IMR-90 (cell line): ENCODE data around the gene IL3RA. TPM values are rescaled to one million over a fixed set of nuclear protein-coding genes. Genes with fewer than 3 reads are reported as not detected.

ENCODE experiments used
- ATAC-seq: fragments of 200-7000 bp; cut with Tn5 transposase; 2 replicates; pipeline ENCODE4 v1.9.1; 2020; ENCODE audit warnings: low read depth, mild to moderate bottlenecking, moderate library complexity
- BruUV-seq: library from RNA; stranded (reverse); fragments of 400-500 nt; replicated peaks from 2 replicates; lab custom pipeline; 2021; lab: Mats Ljungman, UMichigan
- CTCF ChIA-PET: fragments of 300-600 bp; formaldehyde crosslinking; extraction: SDS; loops from one replicate; lab custom pipeline; 2021; ENCODE audit warnings: antibody characterized with exemption; lab: Yijun Ruan, JAX
- POLR2A ChIA-PET: fragments of 300-600 bp; sonication (Branson Sonifier 250); formaldehyde crosslinking; loops from one replicate; lab custom pipeline; 2022; ENCODE audit warnings: antibody characterized with exemption; ENCODE audit not compliant: unreplicated experiment; lab: Charles Lee
- DNase-seq: peaks from one replicate; pipeline ENCODE4 v3.0.0; 2013
- H2AFZ ChIP-seq: replicated peaks from 2 replicates; pipeline ENCODE3; 2013; ENCODE audit warnings: low read length, mild to moderate bottlenecking; ENCODE audit not compliant: poor library complexity
- H2AK5ac ChIP-seq: 2 replicates; pipeline ENCODE4 v1.6.1; 2013; ENCODE audit warnings: low read depth, low read length, inconsistent platforms
- H2AK9ac ChIP-seq: replicated peaks from 2 replicates; pipeline ENCODE3; 2013; ENCODE audit warnings: mild to moderate bottlenecking, low read depth, low read length, moderate library complexity; ENCODE audit not compliant: poor library complexity
- H2BK120ac ChIP-seq: 2 replicates; pipeline ENCODE4 v1.6.1; 2013; ENCODE audit warnings: low read depth, low read length, inconsistent platforms
- H2BK15ac ChIP-seq: 3 replicates; pipeline ENCODE4 v1.6.1; 2013; ENCODE audit warnings: low read depth, low read length, inconsistent platforms
- H2BK20ac ChIP-seq: 2 replicates; pipeline ENCODE4 v1.6.1; 2013; ENCODE audit warnings: low read depth, mild to moderate bottlenecking, inconsistent platforms, low read length, moderate library complexity
- H2BK5ac ChIP-seq: 2 replicates; pipeline ENCODE4 v1.6.1; 2013; ENCODE audit warnings: mild to moderate bottlenecking, low read depth, low read length, inconsistent platforms; ENCODE audit not compliant: poor library complexity, severe bottlenecking
- H3K14ac ChIP-seq: replicated peaks from 2 replicates; pipeline ENCODE4 v1.6.1; 2013; ENCODE audit warnings: low read depth, low read length, inconsistent platforms
- H3K18ac ChIP-seq: 2 replicates; pipeline ENCODE4 v1.6.1; 2013; ENCODE audit warnings: low read depth, low read length, control low read depth
- H3K23ac ChIP-seq: 2 replicates; pipeline ENCODE4 v1.6.1; 2013; ENCODE audit warnings: low read depth, low read length, inconsistent platforms
- H3K27ac ChIP-seq: 2 replicates; pipeline ENCODE4 v1.5.1; 2013; ENCODE audit warnings: mild to moderate bottlenecking, control low read depth, low read length; ENCODE audit not compliant: insufficient read depth
- H3K27me3 ChIP-seq: 2 replicates; pipeline ENCODE4 v1.6.1; 2013; ENCODE audit warnings: low read length; ENCODE audit not compliant: control insufficient read depth, insufficient read depth
- H3K36me3 ChIP-seq: 2 replicates; pipeline ENCODE4 v1.6.1; 2013; ENCODE audit warnings: low read length, mixed read lengths; ENCODE audit not compliant: control insufficient read depth, insufficient read depth
- H3K4ac ChIP-seq: 2 replicates; pipeline ENCODE4 v1.6.1; 2013; ENCODE audit warnings: low read depth, low read length, inconsistent platforms
- H3K4me1 ChIP-seq: 2 replicates; pipeline ENCODE4 v1.6.1; 2013; ENCODE audit warnings: low read length, mixed read lengths; ENCODE audit not compliant: control insufficient read depth, insufficient read depth
- H3K4me2 ChIP-seq: 2 replicates; pipeline ENCODE4 v1.6.1; 2013; ENCODE audit warnings: low read depth, mild to moderate bottlenecking, control low read depth, low read length, moderate library complexity
- H3K4me3 ChIP-seq: 2 replicates; pipeline ENCODE4 v1.5.1; 2013; ENCODE audit warnings: low read depth, mild to moderate bottlenecking, control low read depth, low read length, moderate library complexity; ENCODE audit not compliant: insufficient read depth
- H3K56ac ChIP-seq: 2 replicates; pipeline ENCODE4 v1.6.1; 2013; ENCODE audit warnings: low read length, inconsistent platforms; ENCODE audit not compliant: insufficient read depth; ENCODE audit errors: extremely low read depth
- H3K79me1 ChIP-seq, 2 experiments: 2 replicates each; pipeline ENCODE4 v1.6.1; 2013; ENCODE audit warnings: low read length in 2 of 2, inconsistent platforms in 1 of 2, low read depth in 1 of 2
- H3K9ac ChIP-seq: 2 replicates; pipeline ENCODE4 v1.6.1; 2013; ENCODE audit warnings: low read depth, low read length, control low read depth
- H3K9me1 ChIP-seq: 2 replicates; pipeline ENCODE4 v1.6.1; 2013; ENCODE audit warnings: low read length, inconsistent platforms; ENCODE audit not compliant: insufficient read depth
- H3K9me3 ChIP-seq: 2 replicates; pipeline ENCODE4 v1.6.1; 2013; ENCODE audit warnings: low read length; ENCODE audit not compliant: control insufficient read depth, insufficient read depth
- H4K20me1 ChIP-seq: 2 replicates; pipeline ENCODE4 v1.6.1; 2013; ENCODE audit warnings: low read length, inconsistent platforms; ENCODE audit not compliant: insufficient read depth
- H4K5ac ChIP-seq: 2 replicates; pipeline ENCODE4 v1.6.1; 2013; ENCODE audit warnings: mild to moderate bottlenecking, low read depth, low read length, control low read depth
- H4K8ac ChIP-seq, 2 experiments: 2 replicates each; pipeline ENCODE4 v1.6.1; 2013; ENCODE audit warnings: low read depth in 2 of 2, low read length in 2 of 2, control low read depth in 1 of 2, inconsistent platforms in 1 of 2
- H4K91ac ChIP-seq: 2 replicates; pipeline ENCODE4 v1.6.1; 2013; ENCODE audit warnings: low read depth, low read length, inconsistent platforms; ENCODE audit not compliant: insufficient read depth
- BHLHE40 ChIP-seq: fragments of 150-350 bp; IDR thresholded peaks from 2 replicates; pipeline ENCODE4 v1.6.1; 2016; ENCODE audit warnings: mild to moderate bottlenecking, low read depth, low read length
- CHD1 ChIP-seq: IDR thresholded peaks from 2 replicates; pipeline ENCODE4 v1.6.1; 2012; ENCODE audit warnings: low read depth, low read length, improper control_type of control experiment
- POLR2A ChIP-seq: IDR thresholded peaks from 2 replicates; pipeline ENCODE4 v1.6.1; 2012; ENCODE audit warnings: mild to moderate bottlenecking, low read depth, low read length
- RCOR1 ChIP-seq: IDR thresholded peaks from 2 replicates; pipeline ENCODE4 v1.6.1; 2012; ENCODE audit warnings: mild to moderate bottlenecking, low read length, improper control_type of control experiment; ENCODE audit not compliant: insufficient replicate concordance
- RFX5 ChIP-seq: IDR thresholded peaks from 2 replicates; pipeline ENCODE4 v1.8.0; 2012; ENCODE audit warnings: low read depth, mild to moderate bottlenecking, low read length, moderate library complexity
- WGBS, 2 experiments: methylation state at CpG; one replicate each; pipeline versions ENCODE4 v1.1.5 to v1.1.7; 2013; ENCODE audit warnings: missing lambda C conversion rate in 2 of 2; ENCODE audit not compliant: insufficient read length in 1 of 2; ENCODE audit errors: extremely low coverage in 2 of 2; 5-methylcytosine and 5-hydroxymethylcytosine counted together
- dilution Hi-C: fragments of 300-500 bp; cut with HindIII; formaldehyde crosslinking; loops from one replicate; pipeline ENCODE4 v1.14.3; 2018; ENCODE audit warnings: low sequenced_read_pairs; ENCODE audit not compliant: unreplicated experiment
- in situ Hi-C: fragments of 300-500 bp; cut with MboI; formaldehyde crosslinking; loops from 3 replicates; pipeline ENCODE4 v1.14.3; 2019; ENCODE audit warnings: low sequenced_read_pairs, inconsistent platforms, mixed read lengths
- intact Hi-C: fragments of 100-400 bp; cut with micrococcal nuclease; formaldehyde crosslinking; loops from 2 replicates; pipeline ENCODE4 v1.10.0; 2022
- polyA plus RNA-seq, 3 experiments: library from polyadenylated mRNA; depleted of rRNA; stranded (reverse); fragments of >200 nt; gene quantifications; 2 replicates each; pipeline ENCODE4 v1.2.3, GENCODE V29; 2012; ENCODE audit warnings: low replicate concordance in 1 of 3
- total RNA-seq: library from RNA; depleted of rRNA; stranded (reverse); fragments of >200 nt; gene quantifications from 2 replicates; pipeline ENCODE4 v1.2.3, GENCODE V29; 2012
- TF ChIP-seq, protein P1 (sequence below): fragments of 150-350 bp; IDR thresholded peaks from 2 replicates; pipeline ENCODE4 v1.6.1; 2017; ENCODE audit warnings: mild to moderate bottlenecking, antibody characterized with exemption, low read length, low read depth

Gene IL3RA
- total and polyA plus RNA-seq, 2 of the 4 experiments (the other 2 are of a cell fraction) = not detected

DNA sequence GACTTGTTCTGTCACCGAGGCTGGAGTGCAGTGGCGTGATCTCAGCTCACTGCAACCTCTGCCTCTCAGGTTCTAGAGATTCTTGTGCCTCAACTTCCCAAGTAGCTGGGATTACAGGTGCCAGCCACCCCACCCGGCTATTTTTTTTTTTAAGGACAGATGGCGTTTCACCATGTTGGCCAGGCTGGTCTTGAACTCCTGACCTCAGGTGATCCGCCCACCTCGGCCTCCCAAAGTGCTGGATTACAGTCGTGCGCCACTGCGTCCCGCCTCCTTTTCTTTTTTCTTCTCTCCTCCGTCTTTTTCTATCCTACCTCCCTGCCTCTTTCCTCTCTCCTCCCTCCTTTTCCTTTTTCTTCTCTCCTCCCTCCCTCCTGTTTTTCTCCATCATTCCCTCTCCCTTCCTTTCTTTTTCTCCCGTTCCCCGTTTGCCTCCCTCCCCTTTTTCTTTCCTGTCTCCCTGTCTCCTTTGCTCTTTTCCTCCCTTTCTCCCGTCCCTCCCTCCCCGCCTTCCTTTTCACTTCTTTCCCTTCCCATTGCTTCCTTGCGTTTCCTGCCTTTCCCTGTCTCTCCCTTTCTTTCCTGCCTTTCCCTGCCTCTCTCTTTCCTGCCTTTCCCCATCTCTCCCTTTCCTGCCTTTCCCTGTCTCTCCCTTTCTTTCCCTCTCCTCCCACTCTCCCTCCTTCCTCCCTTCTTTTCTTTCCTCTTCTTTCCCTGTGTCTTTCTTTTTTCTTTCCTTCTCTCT lies 57.5 kb downstream of the IL3RA start:
- BruUV-seq = no TSS peak
- H3K4me1 ChIP-seq = no peaks in the 10 kb centered on the region; the same call in 1 of the 2 replicates
- H2BK5ac ChIP-seq = no peak overlapping the region
- no peak overlapping the region for H3K4me2 ChIP-seq
- H3K27me3 ChIP-seq = no peaks in the 10 kb centered on the region
- no peak overlapping the region for H3K4ac ChIP-seq
- H3K9me3 ChIP-seq = no peaks in the 10 kb centered on the region
- H2AK5ac ChIP-seq = no peak overlapping the region
- in situ Hi-C loops (no loop called here), dilution Hi-C loops (no loop called here), intact Hi-C loops (loop anchor here (10.0 kb wide), 1 partner anchor 51 kb away; no protein-coding TSS in a partner anchor)
- peak overlapping the region in 1 of 2 experiments; percentile 88; a peak in 1 of 4 replicates for H4K8ac ChIP-seq
- peak overlapping the region; percentile 7; the same call in 1 of the 2 replicates for H3K9ac ChIP-seq
- no peak overlapping the region for H3K4me3 ChIP-seq
- H3K14ac ChIP-seq = no peak overlapping the region
- H2BK15ac ChIP-seq = no peak overlapping the region
- H4K5ac ChIP-seq = no peak overlapping the region
- H3K56ac ChIP-seq = no peak overlapping the region
- no peak overlapping the region for H2AK9ac ChIP-seq
- no peak overlapping the region for H3K18ac ChIP-seq
- WGBS, 2 experiments = 33% methylated on average over 5 of the region's 16 CpGs; no CpG with 5 or more reads in 1 of the 2 experiments
- no peak overlapping the region for H4K91ac ChIP-seq
- H4K20me1 ChIP-seq = peaks cover 28% of the 10 kb centered on the region
- no peak overlapping the region; the same call in 1 of the 2 replicates for H3K23ac ChIP-seq
- ChIA-PET CTCF (no interaction called here), POLR2A (no interaction called here)
- TF ChIP-seq, protein P1, sequence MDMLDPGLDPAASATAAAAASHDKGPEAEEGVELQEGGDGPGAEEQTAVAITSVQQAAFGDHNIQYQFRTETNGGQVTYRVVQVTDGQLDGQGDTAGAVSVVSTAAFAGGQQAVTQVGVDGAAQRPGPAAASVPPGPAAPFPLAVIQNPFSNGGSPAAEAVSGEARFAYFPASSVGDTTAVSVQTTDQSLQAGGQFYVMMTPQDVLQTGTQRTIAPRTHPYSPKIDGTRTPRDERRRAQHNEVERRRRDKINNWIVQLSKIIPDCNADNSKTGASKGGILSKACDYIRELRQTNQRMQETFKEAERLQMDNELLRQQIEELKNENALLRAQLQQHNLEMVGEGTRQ = no peak
- TF ChIP-seq RCOR1 (no peak), POLR2A (no peak), BHLHE40 (no peak), CHD1 (no peak), RFX5 (no peak)
- H2AFZ ChIP-seq = no peak overlapping the region
- no peak overlapping the region for H3K27ac ChIP-seq
- H3K9me1 ChIP-seq = 0 out of 2 replicates have a peak, but pooled peaks cover 6% of the 10 kb centered on the region
- no peak for DNase-seq
- peaks cover 10 to 28% of the 10 kb centered on the region in 2 experiments; a peak in 3 of 4 replicates for H3K79me1 ChIP-seq
- ATAC-seq = no peak
- H2BK20ac ChIP-seq = no peak overlapping the region
- H3K36me3 ChIP-seq = peaks cover 18% of the 10 kb centered on the region
- H2BK120ac ChIP-seq = no peak overlapping the region
